Activated CD8-positive, alpha-beta memory T cell treated with anti-CD3 and anti-CD28 coated beads, Interleukin-2, amount 50 U/mL, for 1 hour (primary cell): ENCODE data around the gene TAF9.
"Not testable (repeated sequence)": the region's sequence is repeated elsewhere in the genome, so short reads cannot be mapped to it uniquely, and the experiment has no call there.

Source experiments
- DNase-seq: peaks from one replicate; pipeline ENCODE4 v3.0.0-alpha.2; 2020; ENCODE audit errors: extremely low read depth

The TAF9 gene

DNA sequence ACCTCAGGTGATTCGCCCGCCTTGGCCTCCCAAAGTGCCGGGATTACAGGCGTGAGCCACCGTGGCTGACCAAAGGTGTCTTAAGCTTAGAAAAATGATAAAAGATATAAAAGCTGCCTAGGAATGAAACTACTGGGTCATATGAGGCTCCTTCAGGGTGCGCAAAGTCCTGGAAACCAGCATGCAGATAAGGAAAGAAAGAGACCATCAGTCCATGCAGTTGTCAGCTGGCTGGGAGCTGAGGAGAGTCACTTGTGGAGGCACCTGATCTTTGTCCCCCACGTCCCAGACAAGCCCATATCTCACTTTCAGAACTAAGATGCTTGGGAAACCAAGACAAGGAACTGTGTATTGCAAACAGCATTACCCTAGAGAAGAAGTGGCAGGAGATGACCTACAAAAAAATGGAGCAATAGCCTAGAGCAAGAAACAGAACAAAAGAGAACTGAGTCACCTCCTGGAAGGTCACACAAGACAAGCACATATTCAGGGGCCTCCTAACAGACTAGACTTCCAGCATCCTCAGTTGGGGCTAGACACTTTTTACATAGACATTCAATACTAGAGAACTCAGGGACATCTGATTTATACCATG is 33.9 kb downstream of the TAF9 start:
- no peak for DNase-seq

DNA sequence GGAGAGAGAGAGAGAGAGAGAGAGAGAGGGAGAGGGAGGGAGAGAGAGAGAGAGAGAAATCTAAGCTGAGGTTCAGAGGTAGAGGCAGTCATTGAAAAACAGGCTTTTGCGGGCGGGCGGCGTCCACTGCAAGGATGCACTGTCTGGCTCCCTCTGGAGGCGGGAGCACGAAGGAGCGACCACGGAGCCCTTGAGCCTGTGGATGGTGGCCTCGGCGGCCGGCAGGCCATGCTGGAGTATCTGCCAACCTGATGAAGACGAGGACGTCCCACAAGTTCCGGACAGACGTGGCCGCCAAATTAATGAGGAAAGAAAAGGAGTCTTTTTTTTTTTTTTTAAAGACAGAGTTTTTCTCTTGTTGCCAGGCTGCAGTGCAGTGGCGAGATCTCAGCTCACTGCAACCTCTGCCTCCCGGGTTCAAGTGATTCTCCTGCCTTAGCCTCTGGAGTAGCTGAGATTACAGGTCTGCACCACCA is 34.5 kb downstream of the TAF9 start:
- DNase-seq, result peak; percentile 34

- DNase-seq, result not testable (repeated sequence)
These were observed 35.5 kb downstream of the TAF9 start for GRCh38 chr5:69333668-69334315.

DNA sequence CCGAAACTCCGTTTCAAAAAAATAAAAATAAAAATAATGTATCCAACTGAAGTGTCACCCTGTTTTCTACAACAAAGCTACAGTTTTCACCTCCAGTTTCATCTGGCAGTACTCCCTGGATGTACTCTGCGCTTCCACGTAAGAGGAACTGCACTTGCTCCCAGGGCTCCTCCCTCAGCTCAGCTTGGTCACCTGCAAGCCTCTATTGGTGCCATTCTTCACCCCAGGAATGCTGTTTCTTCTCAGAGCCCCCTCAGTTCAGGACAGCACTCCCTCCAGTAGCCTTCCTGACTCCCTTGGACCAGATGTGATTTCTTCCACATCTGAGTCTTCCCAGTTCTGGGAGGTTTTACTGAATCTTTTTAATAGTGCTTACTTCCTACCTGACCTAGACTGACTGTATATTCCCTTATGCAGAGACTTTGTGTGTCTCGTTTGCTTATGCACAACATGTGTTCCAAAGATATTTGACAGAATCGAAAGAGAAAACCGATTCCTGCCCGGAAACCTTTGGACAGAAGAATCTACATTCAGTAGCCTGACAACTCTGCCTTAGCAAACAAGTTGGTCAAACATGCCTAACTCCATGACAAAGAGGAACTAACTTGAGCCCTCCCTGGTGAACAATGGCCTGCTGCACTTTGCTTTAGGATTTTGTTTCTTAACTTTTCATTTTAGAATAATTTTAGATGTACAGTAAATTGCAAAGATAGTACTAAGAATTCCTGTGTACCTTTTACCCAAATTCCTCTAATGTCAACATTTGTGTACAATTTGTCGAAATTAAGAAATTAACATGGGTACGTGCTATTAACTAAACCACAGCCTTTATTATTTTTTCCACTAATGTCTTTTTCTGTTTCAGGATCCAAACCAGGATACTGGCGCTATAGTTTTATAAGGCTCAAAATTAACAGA is 37.5 kb downstream of the TAF9 start:
- DNase-seq, result no peak

GRCh38 chr5:69329905-69330489 is 39.3 kb downstream of the TAF9 start:
- DNase-seq, result no peak

GRCh38 chr5:69326365-69326764 is 43.0 kb downstream of the TAF9 start:
- no peak for DNase-seq

DNA sequence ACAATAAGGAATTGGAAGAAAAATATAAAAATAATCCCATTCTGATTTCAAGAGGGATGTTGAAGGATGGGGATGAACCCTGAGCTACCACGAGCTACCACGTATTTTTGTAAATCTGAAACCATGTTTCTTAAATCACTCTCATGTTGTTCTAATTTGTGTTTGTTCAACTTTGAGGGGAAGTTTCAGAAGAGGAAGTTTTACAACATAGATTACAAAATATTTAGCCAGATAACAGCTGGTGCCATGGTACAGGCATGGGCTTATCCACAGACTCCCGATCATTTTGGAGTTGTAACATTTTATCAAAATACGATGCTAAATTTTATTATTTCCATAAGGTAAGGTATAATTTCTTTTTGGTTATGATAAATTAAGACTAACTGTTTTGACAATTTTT is 51.9 kb downstream of the TAF9 start:
- no peak for DNase-seq

DNA sequence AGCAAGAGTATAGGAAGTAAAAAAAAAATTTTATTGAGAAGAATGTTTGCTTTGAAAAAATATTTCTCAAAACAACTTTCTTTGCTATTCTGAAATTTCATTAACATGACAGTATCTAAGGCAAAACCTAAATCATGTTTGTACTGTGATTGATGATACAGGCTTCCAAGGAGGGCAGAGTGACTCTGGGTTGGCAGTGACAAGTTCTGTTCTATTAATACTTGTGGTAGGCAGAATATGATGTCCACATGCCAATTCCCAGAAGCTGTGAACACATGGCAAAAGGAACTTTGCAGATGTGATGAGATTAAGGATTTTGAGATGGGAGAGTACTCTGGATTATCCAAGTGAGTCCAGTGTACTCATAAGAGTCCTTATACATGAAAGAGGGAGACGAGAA is 53.3 kb downstream of the TAF9 start:
- DNase-seq, result no peak
